SK-N-MC (cell line): ENCODE data around the gene COL13A1.

ENCODE experiments used
- EZH2 ChIP-seq: fragments of 200-600 bp; sonication (generic); IDR thresholded peaks from one replicate; pipeline ENCODE4 v1.6.1; 2017; ENCODE audit warnings: antibody characterized with exemption
- POLR2AphosphoS5 ChIP-seq: IDR thresholded peaks from 2 replicates; pipeline ENCODE4 v1.6.1; 2012; ENCODE audit warnings: mild to moderate bottlenecking, low read depth, low read length, borderline replicate concordance

DNA sequence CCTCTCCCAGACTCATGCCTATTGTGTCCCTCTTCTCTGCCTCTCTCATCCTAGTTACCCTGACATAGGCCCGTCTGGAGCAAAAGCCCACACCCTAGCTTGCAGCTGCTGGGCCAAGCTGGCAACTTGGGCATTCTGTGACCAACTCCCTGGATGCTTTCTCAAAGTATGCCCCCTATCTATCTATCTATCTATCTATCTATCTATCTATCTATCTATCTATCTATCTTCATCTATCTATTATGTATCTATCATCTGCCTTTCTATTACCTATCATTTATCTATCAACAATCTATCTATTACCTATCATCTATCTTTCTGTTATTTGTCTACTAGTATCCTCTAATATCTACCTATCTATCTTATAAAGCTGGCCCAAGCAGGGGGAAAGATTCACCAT is 45.4 kb upstream of the COL13A1 start:
- TF ChIP-seq EZH2 (no peak), POLR2AphosphoS5 (no peak)
